H1 (cell line): Measurements from ENCODE around the gene PARD3.

Experiments
- ATF2 ChIP-seq: IDR thresholded peaks from 2 replicates; pipeline ENCODE4 v1.6.1; 2012; ENCODE audit warnings: low read length, inconsistent platforms
- BACH1 ChIP-seq: IDR thresholded peaks from 2 replicates; pipeline ENCODE4 v1.6.1; 2012; ENCODE audit warnings: low read length, improper control_type of control experiment
- CHD2 ChIP-seq: IDR thresholded peaks from 2 replicates; pipeline ENCODE4 v1.6.1; 2012; ENCODE audit warnings: low read length, improper control_type of control experiment
- EP300 ChIP-seq, 2 experiments: IDR thresholded peaks; 1 replicate in 1 of 2; 2 replicates in 1 of 2; pipeline ENCODE4 v1.6.1; 2011 to 2012; ENCODE audit warnings: low read depth in 2 of 2, low read length in 2 of 2, mild to moderate bottlenecking in 2 of 2, borderline replicate concordance in 1 of 2, inconsistent platforms in 1 of 2, moderate library complexity in 1 of 2
- EZH2 ChIP-seq: fragments of 200-600 bp; sonication (generic); IDR thresholded peaks from 2 replicates; pipeline ENCODE4 v1.7.1; 2012; ENCODE audit warnings: low read depth, mild to moderate bottlenecking, moderate library complexity, low read length, inconsistent platforms; ENCODE audit not compliant: severe bottlenecking
- RAD21 ChIP-seq, 2 experiments: IDR thresholded peaks in 1 of 2; conservative IDR thresholded peaks in 1 of 2; 2 replicates each; pipeline ENCODE4 v1.6.1; 2011; ENCODE audit warnings: low read depth in 2 of 2, low read length in 2 of 2, improper control_type of control experiment in 1 of 2, inconsistent platforms in 1 of 2, mild to moderate bottlenecking in 1 of 2, moderate library complexity in 1 of 2
- SP1 ChIP-seq: IDR thresholded peaks from 2 replicates; pipeline ENCODE4 v1.6.1; 2011; ENCODE audit warnings: low read depth, low read length
- TBP ChIP-seq: IDR thresholded peaks from 2 replicates; pipeline ENCODE4 v1.6.1; 2011; ENCODE audit warnings: low read depth, low read length, improper control_type of control experiment
- ZNF274 ChIP-seq: IDR thresholded peaks from 2 replicates; pipeline ENCODE4 v1.7.0; 2012; ENCODE audit warnings: low read length, borderline replicate concordance; ENCODE audit errors: extremely low read depth
- TF ChIP-seq, protein P1 (sequence below), 3 experiments: IDR thresholded peaks; 1 replicate in 2 of 3; 2 replicates in 1 of 3; pipeline versions ENCODE4 v1.5.1 to v1.6.1; 2011; ENCODE audit warnings: low read length in 3 of 3, mild to moderate bottlenecking in 3 of 3, inconsistent platforms in 2 of 3, low read depth in 1 of 3, moderate library complexity in 1 of 3; ENCODE audit not compliant: insufficient read depth in 1 of 3; ENCODE audit errors: control extremely low read depth in 1 of 3

DNA sequence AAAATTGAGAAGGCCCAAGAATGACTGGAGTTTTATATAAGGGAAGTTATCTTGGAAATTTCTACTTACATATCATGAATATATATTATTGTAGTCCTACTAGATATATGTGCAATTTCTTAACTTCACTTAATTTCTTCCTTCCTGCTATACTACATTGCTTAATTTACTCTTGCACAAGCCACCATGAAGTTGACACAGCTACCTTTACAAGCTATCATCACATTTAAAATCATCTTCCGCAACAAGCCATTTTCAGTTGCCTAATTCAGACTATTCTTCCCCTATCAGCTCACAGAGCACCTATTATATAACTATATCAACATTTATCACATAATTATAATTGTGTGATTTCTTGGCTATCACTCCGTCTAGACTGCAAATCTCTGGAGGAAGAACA is 418.4 kb downstream of the PARD3 start:
- TF ChIP-seq TBP: no peak
- no peak for TF ChIP-seq SP1
- no peak for TF ChIP-seq EZH2
- no peak for TF ChIP-seq EP300 (IDR thresholded peaks at IDR 0.05; ENCODE audit: borderline replicate concordance in 1 of 2, low read depth in 2 of 2, low read length in 2 of 2)
- TF ChIP-seq RAD21 (IDR thresholded peaks at IDR 0.05 in 1 of 2, conservative IDR thresholded peaks at IDR 0.05 in 1 of 2; ENCODE audit: low read depth in 2 of 2, low read length in 2 of 2): no peak
- TF ChIP-seq, protein P1, sequence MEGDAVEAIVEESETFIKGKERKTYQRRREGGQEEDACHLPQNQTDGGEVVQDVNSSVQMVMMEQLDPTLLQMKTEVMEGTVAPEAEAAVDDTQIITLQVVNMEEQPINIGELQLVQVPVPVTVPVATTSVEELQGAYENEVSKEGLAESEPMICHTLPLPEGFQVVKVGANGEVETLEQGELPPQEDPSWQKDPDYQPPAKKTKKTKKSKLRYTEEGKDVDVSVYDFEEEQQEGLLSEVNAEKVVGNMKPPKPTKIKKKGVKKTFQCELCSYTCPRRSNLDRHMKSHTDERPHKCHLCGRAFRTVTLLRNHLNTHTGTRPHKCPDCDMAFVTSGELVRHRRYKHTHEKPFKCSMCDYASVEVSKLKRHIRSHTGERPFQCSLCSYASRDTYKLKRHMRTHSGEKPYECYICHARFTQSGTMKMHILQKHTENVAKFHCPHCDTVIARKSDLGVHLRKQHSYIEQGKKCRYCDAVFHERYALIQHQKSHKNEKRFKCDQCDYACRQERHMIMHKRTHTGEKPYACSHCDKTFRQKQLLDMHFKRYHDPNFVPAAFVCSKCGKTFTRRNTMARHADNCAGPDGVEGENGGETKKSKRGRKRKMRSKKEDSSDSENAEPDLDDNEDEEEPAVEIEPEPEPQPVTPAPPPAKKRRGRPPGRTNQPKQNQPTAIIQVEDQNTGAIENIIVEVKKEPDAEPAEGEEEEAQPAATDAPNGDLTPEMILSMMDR (IDR thresholded peaks at IDR 0.05; ENCODE audit: control extremely low read depth in 1 of 3, insufficient read depth in 1 of 3, low read depth in 1 of 3, low read length in 3 of 3): no peak
- no peak for TF ChIP-seq ATF2
- no peak for TF ChIP-seq BACH1
- no peak for TF ChIP-seq CHD2
- TF ChIP-seq ZNF274: no peak
